Breast epithelium (tissue), 4 donors: Measurements from ENCODE around the gene RWDD1. TPM values are rescaled to one million over a fixed set of nuclear protein-coding genes. Genes with fewer than 3 reads are reported as not detected.

Experiments used
- DNase-seq, 2 donors: peaks; one replicate each; pipeline ENCODE4 v3.0.0-alpha.2; 2019; ENCODE audit warnings: low spot score in 2 of 2
- H3K27ac ChIP-seq, 2 donors: fragments of 200-600 bp; sonication (generic) in 1 of 2; one replicate each; pipeline ENCODE4 v1.5.1; 2016 to 2019; ENCODE audit warnings: mild to moderate bottlenecking in 1 of 2
- H3K27me3 ChIP-seq, 2 donors: fragments of 200-600 bp; sonication (generic) in 1 of 2; one replicate each; pipeline versions ENCODE4 v1.5.1 to v1.6.0; 2017 to 2019; ENCODE audit warnings: control low read depth in 1 of 2, mild to moderate bottlenecking in 1 of 2
- H3K36me3 ChIP-seq: fragments of 200-600 bp; one replicate; pipeline ENCODE4 v1.5.1; 2019
- H3K4me1 ChIP-seq, 2 donors: fragments of 200-600 bp; sonication (generic); one replicate each; pipeline ENCODE4 v1.5.1; 2016 to 2019; ENCODE audit warnings: control low read depth in 1 of 2
- H3K4me3 ChIP-seq, 3 donors: fragments of 200-600 bp; sonication (generic); 1 replicate in 2 of 3; 2 replicates in 1 of 3; pipeline ENCODE4 v1.5.1; 2016 to 2019; ENCODE audit warnings: mild to moderate bottlenecking in 3 of 3, moderate library complexity in 2 of 3
- H3K9me3 ChIP-seq, 2 donors: fragments of 200-600 bp; sonication (generic) in 1 of 2; one replicate each; pipeline ENCODE4 v1.5.1; 2016 to 2019; ENCODE audit warnings: control low read depth in 1 of 2
- CTCF ChIP-seq, 3 donors: fragments of 450-650 bp; IDR thresholded peaks; one replicate each; pipeline ENCODE4 v1.5.1; 2016 to 2017; ENCODE audit warnings: antibody characterized with exemption in 3 of 3, mild to moderate bottlenecking in 3 of 3, moderate library complexity in 3 of 3
- POLR2A ChIP-seq: fragments of 450-650 bp; IDR thresholded peaks from one replicate; pipeline ENCODE4 v1.6.1; 2016; ENCODE audit warnings: antibody characterized with exemption, mild to moderate bottlenecking, moderate library complexity
- POLR2AphosphoS5 ChIP-seq, 3 donors: sonication (generic); formaldehyde crosslinking; IDR thresholded peaks; one replicate each; pipeline ENCODE4 v1.6.1; 2017; ENCODE audit warnings: antibody characterized with exemption in 3 of 3
- intact Hi-C: fragments of 100-400 bp; cut with DNase I; formaldehyde crosslinking; loops from one replicate; pipeline ENCODE4 v1.15.1; 2023; ENCODE audit warnings: low total_unique reads
- total RNA-seq, 3 donors: library from RNA; depleted of rRNA; stranded (reverse); fragments of >200 nt; gene quantifications; one replicate each; pipeline ENCODE4 v1.1.0, GENCODE V29; 2016

The RWDD1 gene
- total RNA-seq, 3 donors from 2014 or later = 28.0 to 48.2 (median 39.0) TPM

- Histone ChIP-seq H3K36me3 (no peaks in the 10 kb centered on the region), H3K4me1 (peaks cover 0 to 13% of the 10 kb centered on the region in 2 donors), H3K9me3 (no peaks in the 10 kb centered on the region), H3K4me3 (no peak overlapping the region), H3K27me3 (no peaks in the 10 kb centered on the region), H3K27ac (no peak overlapping the region)
- intact Hi-C loops = no loop called here
- DNase-seq = no peak
- no peak for TF ChIP-seq POLR2AphosphoS5 (IDR thresholded peaks at IDR 0.05)
- TF ChIP-seq CTCF (IDR thresholded peaks at IDR 0.05) = no peak
- TF ChIP-seq POLR2A = no peak
These were observed 2.2 kb upstream of the RWDD1 start for GRCh38 chr6:116568821-116569755.

- Histone ChIP-seq H3K27ac (peak overlapping the region; percentile 93 to 96), H3K4me1 (peaks cover 0 to 13% of the 10 kb centered on the region in 2 donors), H3K27me3 (no peaks in the 10 kb centered on the region), H3K9me3 (no peaks in the 10 kb centered on the region), H3K4me3 (peak overlapping the region; percentile 86 to 91 (median 87)), H3K36me3 (no peaks in the 10 kb centered on the region)
- DNase-seq = no peak
- no peak for TF ChIP-seq CTCF (IDR thresholded peaks at IDR 0.05)
- TF ChIP-seq POLR2AphosphoS5 (IDR thresholded peaks at IDR 0.05) = no peak
- TF ChIP-seq POLR2A = no peak
- intact Hi-C loops = no loop called here
These were observed 338 bp downstream of the RWDD1 start for GRCh38 chr6:116571683-116572000.

GRCh38 chr6:116572162-116572561, 858 bp downstream of the RWDD1 start:
- intact Hi-C loops = no loop called here
- no peak for TF ChIP-seq CTCF (IDR thresholded peaks at IDR 0.05)
- TF ChIP-seq POLR2A = no peak
- no peak for TF ChIP-seq POLR2AphosphoS5 (IDR thresholded peaks at IDR 0.05)
- Histone ChIP-seq H3K27me3 (no peaks in the 10 kb centered on the region), H3K36me3 (no peaks in the 10 kb centered on the region), H3K27ac (peak overlapping the region; percentile 93 to 96), H3K9me3 (no peaks in the 10 kb centered on the region), H3K4me3 (peak overlapping the region; percentile 86 to 91 (median 87)), H3K4me1 (peaks cover 0 to 13% of the 10 kb centered on the region in 2 donors)
- DNase-seq = no peak

DNA sequence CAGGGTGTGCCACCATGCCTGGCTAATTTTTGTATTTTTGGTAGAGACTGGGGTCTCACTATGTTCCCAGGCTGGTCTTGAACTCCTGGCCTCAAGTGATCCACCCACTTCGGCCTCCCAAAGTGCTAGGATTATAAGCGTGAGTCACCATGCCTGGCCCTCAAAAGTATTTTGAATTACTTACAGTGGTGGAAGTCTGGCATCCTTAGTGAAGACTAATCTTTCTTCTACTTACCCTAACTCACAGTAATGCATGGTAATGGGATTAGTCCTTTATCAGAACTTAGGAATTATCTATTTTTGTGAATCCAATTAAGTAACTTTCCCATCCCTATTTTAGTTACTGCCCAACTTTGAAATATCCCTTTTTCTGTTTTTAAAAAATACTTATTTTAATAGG, 3.9 kb downstream of the RWDD1 start:
- peaks cover 0 to 9% of the 10 kb centered on the region in 2 donors for H3K4me1 ChIP-seq
- no peaks in the 10 kb centered on the region for H3K36me3 ChIP-seq
- no peak overlapping the region for H3K4me3 ChIP-seq
- H3K27me3 ChIP-seq = no peaks in the 10 kb centered on the region
- TF ChIP-seq CTCF (IDR thresholded peaks at IDR 0.05) (no peak), POLR2A (no peak)
- no peak overlapping the region for H3K27ac ChIP-seq
- DNase-seq = no peak
- intact Hi-C loops = no loop called here
- H3K9me3 ChIP-seq = no peaks in the 10 kb centered on the region

- no peak overlapping the region for H3K27ac ChIP-seq
- TF ChIP-seq POLR2AphosphoS5 (IDR thresholded peaks at IDR 0.05) (no peak), POLR2A (no peak), CTCF (IDR thresholded peaks at IDR 0.05) (no peak)
These were observed 6.2 kb downstream of the RWDD1 start for GRCh38 chr6:116577486-116577885.

More at GRCh38 chr6:116577486-116577885, 6.2 kb downstream of the RWDD1 start:
- Histone ChIP-seq H3K36me3 (no peaks in the 10 kb centered on the region), H3K4me1 (peaks cover 0 to 7% of the 10 kb centered on the region in 2 donors), H3K4me3 (no peak overlapping the region), H3K27me3 (no peaks in the 10 kb centered on the region), H3K9me3 (no peaks in the 10 kb centered on the region)
- no peak for DNase-seq
- intact Hi-C loops = no loop called here
